ENCODE measurements around the gene SERINC5.
"Not testable (repeated sequence)": the region's sequence is repeated elsewhere in the genome, so short reads cannot be mapped to it uniquely, and the experiment has no call there.

Gene SERINC5

DNA sequence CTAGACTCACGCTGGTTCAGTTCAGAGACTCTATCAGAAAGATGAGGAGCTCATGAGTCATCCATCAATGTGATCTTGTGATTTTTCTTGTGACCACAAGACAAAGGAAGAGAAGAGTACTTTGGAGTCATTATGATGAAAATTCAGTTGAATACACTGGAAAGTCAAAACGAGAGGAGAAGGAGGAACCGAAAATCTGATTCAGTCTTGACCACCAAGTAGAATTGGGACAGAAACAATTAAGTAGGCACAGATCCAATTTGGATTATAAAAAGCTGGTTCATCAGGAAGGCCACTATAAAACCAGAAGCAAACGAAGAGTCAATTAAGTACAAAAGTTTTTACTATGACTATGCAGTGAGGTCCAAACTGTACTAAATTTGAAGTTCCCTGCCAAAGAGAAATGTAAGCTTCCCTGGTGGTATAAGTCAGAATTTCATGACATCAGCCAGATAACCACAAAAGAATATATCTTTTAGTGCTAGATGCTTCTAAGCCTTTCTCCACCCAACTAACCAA lies 129.8 kb downstream of the SERINC5 start:
- no peak for DNase-seq

DNA sequence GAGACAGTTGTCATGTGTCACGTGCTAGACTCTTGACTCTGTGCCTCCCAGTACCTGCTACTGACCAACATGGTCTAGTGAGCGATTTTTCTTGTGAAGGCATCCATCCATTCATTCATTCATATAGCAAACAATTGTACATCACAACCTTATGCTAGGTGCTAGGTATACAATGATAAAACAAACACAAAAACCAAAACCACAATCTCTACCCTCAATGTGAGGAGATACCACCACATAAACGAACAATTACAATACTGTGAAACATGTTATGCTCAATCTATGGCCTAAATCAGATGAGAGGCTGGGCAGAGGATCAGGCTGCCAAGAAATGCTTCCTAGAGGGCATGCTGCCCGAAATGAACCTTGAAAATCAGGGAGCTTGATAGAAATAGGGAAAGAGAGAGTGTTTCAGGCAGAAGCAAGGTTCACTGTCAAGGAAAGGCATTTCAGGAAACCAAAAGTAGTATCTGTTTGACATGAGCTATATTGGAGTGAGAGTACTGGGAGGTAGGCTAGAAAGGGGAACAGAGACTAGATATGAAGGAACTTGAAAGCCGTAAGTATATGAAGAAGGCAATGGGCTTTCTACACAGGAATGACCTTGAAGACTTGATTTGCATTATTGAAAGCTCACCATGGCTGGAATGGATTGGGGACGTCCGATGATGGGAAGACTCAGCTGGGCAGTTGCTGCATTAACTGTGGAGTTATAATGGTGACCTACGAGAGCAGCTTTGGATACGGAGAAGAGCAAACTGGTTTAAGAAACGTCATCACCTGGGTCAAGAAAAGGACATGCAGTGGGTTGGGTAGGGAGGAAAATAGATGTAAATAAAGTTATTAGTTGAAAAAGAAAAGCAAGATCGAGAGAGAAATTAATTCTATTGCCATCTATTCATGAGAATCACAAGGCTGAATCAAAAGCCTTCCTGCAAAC lies 130.6 kb downstream of the SERINC5 start:
- DNase-seq = no peak

DNA sequence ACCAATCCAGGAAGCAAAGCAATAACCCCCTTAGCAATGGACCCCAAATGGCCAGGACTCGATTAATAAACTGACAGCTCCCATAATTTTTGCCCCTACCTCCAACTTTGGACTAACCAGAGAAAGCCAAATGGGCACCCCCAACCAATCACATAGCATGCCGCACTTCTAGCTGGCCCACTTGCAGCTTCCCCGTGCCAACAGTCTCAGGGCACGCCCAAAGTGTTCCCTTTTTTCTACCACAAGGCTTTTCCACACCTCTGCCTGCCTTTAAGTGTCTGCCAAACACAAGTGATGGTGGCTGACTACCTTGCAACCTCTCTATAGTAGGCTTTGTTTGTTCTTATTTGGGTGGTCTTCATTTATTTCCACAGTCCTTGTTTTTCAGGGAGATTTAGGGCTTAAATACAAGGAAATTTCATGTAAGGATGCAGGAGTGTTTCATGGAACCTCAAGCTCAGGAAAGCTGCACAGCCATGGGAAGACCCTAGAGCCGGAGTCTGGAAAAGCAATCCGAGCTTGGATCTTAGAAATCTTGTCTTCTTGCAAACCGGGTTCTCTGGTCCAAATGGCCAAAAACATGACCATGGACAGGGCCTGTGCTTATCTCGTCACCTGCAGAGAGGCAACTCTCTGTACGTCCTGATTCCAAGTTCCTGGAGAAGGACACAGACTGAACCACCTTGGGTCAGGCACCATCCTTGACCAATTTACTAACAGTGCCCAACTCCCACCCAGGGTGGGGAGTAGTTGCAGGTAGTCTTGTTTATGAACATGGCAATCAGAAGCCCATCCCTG lies 131.5 kb downstream of the SERINC5 start:
- DNase-seq = no peak

DNA sequence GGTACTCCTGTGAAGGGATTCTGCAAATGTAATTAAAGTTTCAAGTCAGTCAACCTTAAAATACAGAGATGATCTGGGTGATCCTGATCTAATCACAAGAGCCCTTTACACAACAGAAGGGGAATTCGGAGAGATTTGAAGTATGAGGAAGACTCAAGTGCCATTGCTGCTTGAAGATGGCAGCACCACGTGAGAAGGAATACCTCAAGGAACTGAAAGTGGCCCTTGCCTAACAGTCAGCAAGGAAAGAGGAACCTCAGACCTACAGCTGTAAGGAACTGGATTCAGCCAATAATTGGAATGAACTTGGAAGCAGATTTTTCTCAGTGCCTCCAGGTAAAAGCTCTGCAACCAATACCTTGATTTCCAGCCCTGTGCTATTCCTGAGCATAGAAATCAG lies 133.3 kb downstream of the SERINC5 start:
- DNase-seq = no peak

DNA sequence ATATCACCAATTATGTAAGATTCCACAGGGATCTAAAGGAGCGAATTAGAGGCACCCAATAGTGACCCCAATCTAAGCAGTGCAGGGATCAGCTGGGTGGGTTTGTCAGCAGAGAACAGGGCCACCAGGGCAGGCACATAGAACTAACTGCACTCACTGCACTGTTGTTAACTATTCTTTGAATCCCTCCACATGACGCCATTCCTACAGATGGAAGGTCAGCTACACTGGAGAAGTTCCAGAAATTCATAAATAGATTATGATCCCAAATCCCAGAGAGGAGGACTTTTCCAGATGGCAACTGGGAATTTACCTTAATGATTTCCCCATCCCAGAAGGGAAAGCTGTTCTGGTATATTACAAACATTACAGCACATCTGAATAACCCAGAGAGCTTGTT lies 136.5 kb downstream of the SERINC5 start:
- DNase-seq = no peak

DNA sequence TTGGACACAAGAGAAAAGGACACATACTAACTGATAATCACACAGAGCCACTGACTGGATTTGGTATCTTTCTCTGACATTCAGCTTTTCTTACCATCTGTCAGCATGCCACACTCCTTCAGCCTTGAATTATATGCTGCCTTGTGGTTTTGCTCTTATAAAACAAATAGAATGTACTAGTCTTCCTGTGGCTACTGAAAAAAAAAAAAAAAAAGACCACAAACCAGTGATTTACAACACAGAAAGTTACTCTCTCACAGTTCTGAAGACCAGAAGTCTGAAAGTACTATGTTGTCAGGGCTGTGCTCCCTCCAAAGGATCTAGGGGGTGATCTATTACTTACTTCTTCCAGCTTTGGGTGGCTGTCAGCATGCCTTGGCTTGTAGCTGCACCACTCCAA lies 138.4 kb downstream of the SERINC5 start:
- DNase-seq = no peak

DNA sequence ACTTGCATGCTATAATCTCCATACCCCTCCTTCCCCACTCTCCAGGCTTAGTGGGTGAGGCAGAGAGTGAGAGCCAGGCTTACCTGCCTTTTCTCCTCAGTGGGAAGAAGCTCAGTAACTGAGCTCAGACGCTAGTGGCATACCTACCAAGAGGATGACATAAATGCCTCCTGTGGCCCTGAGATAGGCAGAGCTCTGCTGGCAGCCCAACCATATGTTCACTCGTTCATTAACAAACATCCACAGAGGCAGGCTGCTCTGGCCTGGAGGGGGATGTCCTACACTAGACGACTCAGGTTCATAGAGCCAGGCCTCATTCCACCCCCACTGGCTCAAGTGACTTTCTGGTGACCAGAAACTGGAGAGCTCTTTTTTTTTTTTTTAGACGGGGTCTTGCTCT lies 139.4 kb downstream of the SERINC5 start:
- DNase-seq = no peak

DNA sequence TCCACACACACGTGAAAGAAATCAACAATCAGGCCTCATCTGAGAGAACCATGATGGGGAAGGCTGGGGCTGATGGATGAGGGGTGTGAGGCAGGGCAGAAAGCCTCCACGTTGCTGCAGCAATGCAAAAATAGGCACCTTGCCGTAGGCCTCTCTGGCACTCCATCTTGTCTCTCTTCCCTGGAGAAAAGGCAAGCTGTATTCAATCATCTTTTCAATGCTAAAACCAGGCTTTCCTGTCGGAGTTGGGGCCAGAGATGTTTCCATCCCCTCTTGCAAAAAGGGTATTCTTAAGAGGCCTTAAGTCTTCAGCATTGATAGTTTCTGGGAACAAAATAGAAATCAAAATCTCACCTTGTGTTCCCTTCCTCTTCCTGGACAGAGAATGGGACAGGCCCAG lies 139.8 kb downstream of the SERINC5 start:
- DNase-seq = no peak

DNA sequence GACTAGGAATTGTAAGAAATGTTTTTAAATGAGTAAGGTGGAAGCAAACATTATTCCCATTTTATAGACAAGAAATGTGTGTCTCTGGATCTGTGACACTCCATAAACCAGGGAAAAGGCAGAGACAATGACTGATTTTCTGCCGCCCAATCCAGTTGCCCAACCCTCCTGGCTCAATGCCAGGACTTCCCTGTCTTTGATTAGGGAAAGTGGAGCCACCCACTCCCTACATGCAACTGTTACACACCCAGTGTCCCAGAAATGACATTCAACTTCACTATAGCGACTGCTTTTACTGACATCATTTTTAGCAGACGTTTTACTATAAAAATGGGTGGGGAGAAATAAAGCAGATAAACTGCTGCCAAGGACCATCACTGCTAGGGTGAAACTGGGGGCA lies 141.0 kb downstream of the SERINC5 start:
- DNase-seq = no peak

DNA sequence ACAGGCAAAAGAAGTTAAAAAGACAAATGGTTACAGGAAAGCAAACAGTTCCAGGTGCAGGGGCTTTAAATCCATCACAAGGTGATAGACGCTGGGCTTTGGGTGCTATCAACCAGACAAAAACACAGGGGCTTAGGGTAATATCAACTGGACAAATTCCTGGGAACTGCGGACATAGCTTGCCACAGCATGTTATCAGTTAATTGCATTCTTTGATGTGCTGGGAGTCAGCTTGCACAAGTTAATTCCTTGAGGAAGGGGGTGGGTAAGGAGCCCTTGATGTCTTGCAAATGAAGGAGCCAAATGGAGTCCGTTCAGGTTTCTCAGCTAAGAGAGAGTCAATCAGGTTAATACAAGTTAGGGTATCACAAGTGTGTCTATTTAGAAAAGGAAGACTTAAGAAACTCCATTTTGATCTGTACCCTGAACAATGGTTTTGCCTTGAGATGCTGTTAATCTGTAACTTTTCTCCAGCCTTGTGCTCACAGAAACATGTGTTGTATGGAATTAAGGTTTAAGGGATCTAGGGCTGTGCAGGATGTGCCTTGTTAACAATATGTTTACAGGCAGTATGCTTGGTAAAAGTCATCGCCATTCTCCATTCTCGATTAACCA lies 144.4 kb downstream of the SERINC5 start:
- DNase-seq = not testable (repeated sequence)

DNA sequence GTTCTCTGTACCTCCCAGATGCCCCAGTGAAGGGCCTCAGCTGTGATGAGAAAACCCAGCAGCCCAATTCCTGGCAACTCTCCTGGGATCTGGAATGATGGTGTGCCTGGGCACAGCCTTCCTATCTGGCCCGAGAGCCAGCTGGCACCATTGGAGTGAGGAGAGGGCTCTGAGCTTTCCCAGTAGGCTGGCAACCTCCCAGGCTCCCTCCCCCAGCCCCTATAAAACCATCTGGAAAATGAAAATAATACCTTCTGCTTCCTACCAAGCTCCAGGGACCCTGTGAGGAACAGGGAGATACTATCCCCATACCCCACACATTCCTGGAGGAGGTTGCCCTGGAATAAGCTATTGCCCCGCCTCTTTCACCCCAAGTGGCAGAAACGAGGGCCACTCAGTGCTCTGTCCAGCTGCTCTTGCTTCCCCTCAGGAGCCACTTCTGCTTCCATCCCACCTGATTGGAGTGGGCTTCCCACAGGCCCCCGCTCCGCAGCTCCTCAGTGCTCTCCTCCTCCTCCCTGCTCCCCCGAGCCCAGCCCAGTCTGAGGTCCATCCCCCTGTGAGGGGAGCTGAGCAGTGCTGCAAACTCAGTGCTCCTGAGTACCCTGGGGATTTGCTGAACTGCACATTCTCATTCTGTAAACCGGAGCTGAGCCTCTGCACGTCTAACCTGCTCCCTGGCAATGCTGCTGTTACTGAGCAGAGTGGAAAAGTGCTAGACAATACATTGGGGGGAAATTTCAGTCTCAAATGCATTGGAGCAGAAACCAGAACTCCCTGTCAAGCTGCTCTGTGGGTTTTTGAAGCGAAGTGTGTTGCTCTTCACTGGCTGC lies 146.0 kb downstream of the SERINC5 start:
- no peak for DNase-seq

DNA sequence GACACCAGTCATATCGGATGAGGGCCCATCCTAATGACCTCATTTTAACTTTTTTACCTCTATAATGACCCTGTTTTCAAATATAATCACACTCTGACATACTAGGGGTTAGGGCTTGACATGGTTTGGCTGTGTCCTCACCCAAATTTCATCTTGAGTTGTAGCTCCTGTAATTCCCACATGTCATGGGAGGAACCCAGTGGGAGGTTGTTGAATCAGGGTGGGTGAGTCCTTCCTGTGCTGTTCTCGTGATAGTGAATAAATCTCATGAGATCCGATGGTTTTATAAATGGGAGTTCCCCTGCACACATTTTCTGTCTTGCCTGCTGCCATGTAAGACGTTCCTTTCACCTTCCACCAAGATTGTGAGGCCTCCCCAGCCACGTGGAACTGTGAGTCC lies 148.9 kb downstream of the SERINC5 start:
- DNase-seq = no peak

DNA sequence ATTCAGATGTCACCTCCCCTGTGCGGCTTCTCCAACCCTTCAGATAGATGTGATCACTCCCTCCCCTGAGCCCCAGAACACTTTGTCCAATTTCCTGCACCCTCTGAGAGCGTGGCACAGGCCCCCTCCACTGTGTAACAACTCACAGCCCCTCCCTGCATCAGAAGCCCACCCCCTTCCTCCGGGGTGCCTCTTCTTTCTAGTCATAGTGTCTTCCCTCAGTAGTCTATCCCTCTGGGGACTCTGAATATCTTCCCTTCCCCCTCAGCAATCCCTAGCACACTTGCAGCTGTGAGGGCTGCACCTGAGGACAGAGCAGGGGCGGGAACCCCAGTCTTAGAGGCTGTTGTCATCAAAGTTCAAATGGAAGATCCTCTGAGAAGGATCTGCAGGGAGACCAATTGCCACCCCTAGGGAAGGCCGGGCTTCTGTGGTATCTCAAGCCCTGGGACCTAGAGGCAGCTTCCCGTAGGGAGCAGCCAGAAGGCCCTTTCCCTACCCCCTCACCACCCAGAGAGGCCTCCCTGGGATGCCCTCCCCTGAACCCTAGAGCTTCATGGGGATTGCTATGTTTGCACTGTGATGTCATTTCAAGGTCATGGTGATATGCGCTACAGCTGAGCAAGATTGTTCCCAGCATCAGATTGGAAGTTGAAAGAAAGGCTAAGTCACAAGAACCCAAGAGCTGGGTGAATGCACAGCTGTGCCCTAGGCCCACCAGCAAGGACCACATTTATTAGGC lies 150.0 kb downstream of the SERINC5 start:
- DNase-seq = no peak

DNA sequence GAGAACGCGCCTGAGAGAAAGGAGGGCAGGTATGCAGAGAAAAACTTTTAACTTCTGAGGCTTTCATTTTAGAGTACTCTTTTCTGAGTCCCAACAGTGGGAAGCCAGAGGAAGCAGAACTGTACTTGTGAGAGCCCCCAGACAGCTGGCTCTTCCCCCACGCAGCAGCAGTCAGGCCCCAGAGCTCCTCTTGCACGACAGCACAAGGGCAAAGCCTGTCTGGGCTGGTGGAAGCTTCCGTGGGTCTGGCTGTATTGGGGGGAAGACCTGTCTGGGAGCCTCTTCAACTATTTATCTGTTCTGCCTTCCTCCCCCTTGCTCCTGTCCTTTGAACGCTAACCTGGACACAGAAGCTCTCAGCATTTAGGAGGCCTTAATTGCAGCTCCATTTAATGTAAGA lies 152.5 kb downstream of the SERINC5 start:
- DNase-seq = no peak

DNA sequence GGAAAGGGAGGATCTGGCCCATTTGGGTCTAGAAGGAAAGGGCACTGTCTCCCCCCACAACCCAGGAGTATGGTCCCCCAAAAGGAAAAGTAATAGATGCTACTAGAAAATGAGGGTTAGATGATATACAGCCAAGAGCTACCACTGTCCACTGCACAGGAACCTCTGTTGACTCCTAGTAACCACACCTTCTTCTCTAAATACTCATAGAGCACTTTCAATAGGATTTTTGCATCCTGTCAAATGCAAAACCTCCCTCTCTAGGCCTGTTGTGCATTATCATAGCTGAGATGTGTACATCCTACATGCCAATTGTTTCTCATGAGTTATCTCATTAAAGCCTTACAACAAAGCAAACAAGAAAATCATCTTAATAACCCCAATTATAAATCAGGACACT lies 153.9 kb downstream of the SERINC5 start:
- DNase-seq = no peak

DNA sequence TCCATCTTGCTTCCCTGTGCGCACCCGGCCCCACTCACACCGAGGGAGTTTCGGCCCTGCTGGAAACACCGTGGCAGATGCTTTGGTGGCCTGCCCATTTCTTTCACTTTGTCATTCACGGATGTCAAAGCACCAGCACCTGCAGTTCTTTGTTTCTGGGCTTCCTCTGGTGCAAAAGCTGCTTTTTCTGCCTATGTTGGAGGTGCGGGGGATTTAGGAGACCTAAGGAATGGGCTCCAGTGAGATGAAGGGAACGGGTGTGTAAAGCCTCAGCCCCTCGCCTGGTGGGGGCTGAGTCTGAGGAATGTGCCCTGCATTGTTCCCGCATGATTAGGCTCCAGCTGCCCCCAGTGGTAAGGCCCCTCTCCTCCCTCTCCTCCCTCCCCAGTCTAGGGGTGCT lies 158.4 kb downstream of the SERINC5 start:
- DNase-seq = no peak

DNA sequence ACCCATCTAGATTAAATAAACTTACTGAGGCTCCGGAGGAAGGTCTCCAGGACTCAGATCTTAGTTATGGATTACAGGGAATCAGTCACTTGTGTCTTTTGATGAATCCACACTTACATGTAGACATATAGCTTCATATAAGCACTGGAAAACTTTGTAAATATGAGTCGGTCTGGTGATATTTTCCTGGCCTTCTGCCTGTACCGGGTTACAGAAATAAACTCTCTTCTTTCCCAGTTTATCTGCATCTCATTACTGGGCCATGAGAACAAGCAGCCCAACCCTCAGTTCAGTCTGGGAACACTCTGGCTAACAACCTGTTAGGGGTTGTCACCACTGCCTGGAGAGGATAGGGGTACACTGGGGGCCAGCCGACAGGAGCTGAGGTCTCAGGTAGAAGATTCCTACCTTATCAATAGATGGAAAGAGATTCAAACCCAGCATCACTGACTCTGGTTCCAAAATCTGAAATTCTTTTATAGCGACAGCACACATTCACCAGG lies 161.6 kb downstream of the SERINC5 start:
- DNase-seq = no peak

DNA sequence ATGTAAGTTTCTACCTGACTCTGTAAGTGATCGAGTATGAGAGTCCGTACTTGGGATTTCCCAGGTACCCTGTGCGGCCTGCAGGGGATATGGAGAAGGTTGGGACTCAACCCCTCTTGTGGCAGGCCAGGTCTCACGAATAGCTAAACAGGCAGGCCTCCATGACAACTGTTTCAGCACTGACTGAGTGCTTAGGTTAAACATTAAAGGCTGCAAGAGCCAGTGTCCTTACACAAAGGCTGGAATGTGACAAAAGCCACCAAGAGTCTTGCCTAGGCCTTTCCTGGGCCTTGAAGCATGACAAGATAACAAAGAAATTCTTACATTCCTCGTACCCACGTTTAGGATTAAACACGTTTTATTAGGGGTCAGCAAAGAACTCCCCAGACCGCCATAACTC lies 162.1 kb downstream of the SERINC5 start:
- DNase-seq = no peak

DNA sequence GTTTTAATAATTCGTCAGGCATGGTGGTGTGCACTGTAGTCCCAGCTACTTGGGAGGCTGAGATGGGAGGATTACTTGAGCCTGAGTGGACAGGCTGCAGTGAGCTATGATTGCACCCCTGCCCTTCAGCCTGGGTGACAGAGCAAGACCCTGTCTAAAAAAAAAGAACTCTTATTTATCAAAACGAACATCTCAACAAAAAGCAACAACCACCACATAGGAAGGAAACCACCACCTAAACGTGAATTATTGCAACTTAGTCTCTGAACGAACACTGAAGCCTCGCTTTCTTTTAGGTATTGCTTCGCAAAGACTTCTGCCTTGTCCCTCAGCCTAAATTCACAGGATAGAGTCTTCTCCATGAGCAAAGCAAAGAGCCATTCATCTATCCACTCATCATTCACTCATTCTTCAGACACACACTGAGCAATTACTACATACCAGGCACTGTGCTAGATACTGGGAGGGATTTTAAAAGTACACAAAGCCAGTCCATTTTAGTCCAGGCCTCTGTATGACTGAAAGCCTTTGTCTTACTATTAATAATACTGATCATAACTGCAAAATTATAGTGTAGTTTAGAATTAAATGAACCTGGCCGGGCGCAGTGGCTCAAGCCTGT lies 163.3 kb downstream of the SERINC5 start:
- DNase-seq = no peak

DNA sequence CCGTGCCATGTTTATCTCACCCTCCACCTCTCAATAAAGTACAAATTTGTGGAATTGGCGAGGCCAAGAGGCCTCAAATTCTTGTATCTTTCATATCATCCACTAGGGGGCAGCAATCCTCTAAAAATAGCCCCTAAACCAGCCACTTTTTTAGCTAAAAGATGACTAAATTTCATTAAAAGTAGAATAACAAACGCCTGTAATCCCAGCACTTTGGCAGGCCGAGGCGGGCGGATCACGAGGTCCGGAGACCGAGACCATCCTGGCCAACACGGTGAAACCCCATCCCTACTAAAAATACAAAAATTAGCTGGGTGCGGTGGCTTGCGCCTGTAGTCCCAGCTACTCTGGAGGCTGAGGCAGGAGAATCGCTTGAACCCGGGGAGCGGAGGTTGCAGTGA lies 164.1 kb downstream of the SERINC5 start:
- not testable (repeated sequence) for DNase-seq

DNA sequence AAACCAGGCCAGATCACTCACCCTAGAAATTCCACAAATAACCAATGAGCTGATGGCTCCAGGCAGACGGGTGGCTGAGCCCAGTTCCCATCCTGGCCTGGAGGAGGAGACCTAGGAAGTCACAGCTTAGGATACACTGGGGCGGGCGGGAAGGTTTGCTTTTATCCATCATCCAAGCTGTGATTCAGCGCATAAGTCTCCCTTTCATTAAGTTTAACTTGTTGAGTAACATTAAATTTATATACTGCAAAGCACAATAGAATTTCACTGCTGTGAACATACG lies 165.0 kb downstream of the SERINC5 start:
- DNase-seq = no peak

Data from NCI-H510A (cell line).